Forelimb muscle (tissue), 1 donor: ENCODE results near the gene DLGAP4. TPM values are rescaled to one million over a fixed set of nuclear protein-coding genes. Genes with fewer than 3 reads are reported as not detected.
A peak's percentile ranks its signal among the peaks of the same experiment; 100 is the strongest.
"Not testable (repeated sequence)": the region's sequence is repeated elsewhere in the genome, so short reads cannot be mapped to it uniquely, and the experiment has no call there.

Source experiments
- DNase-seq: peaks from one replicate; pipeline ENCODE4 v3.0.0-alpha.2; 2013; ENCODE audit warnings: low read depth
- polyA plus RNA-seq: library from polyadenylated mRNA; unstranded; fragments of 120-200 nt; gene quantifications from one replicate; pipeline ENCODE4 v1.2.1, GENCODE V29; 2013; ENCODE audit not compliant: insufficient read length

DLGAP4 gene
- polyA plus RNA-seq, 1 donor, result 49.4 TPM

DNA sequence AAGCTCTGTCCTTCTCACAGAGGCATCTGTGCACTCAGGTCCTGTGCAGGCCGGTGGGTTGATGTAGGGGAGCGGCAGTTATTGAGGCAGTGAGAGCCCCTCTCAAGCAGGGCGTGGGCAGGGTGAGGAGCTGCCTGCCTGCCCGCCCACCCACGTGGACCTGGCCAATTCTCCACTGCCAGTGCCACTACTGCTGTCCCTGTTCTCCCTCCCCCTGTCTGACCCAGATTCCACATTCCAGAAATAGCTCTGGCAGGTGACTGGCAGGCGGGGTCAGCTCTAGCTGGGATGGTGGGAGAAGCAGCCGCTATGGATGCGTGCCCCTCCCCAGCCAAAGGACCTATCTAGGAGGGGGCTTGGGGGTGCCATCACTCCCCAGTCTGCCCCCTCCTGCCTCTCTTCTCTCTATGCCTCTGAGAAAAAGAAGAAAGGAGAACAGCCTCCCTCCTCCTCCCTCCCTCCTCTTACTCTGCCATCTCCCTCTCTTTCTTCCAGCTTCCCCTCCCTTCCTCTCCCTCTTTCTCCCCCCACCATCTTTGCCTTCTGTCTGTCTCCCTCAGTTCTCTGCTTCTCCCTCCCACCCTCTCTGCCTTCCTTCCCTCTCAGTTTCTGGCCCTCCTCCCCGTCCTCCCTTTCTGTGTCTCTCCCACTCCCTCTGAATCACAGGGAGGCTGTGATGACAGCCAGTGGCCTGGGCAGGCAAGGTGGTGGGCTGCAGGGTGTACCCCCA is 148.7 kb downstream of the DLGAP4 start:
- DNase-seq, result no peak

- DNase-seq, result no peak
These were observed 150.0 kb downstream of the DLGAP4 start for GRCh38 chr20:36455972-36456625.

GRCh38 chr20:36460648-36461599 is 154.8 kb downstream of the DLGAP4 start:
- DNase-seq, result peak; percentile 79

DNA sequence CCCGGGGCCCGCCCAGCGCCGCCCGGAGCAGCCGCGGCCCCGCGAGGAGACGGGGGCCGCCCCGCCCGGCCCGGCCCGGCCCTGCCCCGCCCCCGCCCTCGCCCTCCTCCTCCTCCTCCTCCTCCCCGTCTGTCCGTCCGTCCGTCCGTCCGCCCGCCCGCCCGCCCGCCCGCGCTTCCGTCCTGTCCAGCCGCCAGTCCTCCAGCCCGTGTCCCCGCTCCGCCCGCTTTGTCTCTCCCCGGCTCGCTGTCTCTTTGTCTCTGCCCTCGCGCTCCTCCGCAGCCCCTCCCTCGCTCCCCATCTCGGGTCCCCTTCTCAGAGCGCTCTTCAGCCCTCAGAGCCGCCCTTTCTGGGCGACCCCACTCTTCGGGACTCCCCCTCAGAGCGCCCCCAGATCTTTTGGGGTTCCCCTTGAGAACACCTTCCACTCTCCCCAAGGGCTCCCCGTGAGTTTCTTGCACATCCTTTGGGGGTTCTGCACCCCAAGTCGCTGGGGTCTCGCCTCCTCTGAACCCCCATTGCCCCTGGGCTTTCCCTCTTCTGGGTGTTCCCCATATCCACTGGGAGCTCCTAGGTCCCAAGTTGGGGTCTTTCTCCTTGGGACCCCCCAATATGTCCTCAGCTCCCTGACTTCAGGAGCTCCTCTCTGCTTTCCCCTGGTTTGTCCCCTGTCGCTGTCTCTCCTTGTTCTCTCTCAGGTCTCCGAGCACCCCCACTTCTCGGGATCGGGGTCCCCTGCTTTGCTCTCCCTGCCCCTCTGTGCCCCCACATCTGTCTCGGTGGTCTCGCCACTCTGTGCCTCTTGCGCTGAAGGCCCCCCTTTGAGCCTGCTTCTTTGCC is 155.7 kb downstream of the DLGAP4 start:
- DNase-seq, result no peak

DNA sequence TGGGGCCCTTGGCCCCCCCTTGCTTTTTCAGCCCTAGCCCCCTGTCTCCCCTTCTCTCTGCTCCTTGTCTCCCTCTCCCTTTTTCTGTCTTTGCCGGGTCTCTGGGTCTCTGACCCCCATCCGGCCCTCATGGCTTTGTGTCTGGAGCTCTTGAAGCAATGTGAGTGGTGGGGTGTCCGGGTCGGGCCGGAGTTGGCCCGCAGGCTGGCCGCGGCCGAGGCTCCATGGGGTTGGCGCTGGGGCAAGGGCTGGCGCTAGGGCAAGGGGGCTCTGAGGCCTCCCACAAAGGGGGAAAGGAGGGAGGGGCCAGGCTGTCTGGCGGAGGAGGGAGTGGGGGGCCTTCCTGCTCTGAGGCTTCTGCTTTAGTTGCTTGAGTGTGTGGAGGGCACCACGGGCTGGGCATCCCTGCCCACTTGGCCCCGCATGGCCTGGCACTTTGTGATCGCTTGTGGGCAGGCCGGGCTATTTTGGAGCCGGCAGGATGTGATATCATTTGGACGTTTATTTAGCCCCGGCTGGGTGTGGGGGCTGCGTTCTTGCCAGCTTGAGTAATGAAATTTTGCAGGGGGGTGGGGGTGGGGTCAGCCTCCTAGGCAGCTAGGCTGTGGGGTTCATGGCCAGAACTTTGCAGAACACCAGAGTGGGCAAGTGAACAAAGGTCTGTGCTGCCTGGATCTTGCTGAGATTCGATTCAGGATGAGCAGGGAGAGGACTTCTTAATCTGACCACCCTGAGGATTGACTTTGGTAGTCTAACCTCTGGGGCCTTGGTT is 156.5 kb downstream of the DLGAP4 start:
- DNase-seq, result no peak

DNA sequence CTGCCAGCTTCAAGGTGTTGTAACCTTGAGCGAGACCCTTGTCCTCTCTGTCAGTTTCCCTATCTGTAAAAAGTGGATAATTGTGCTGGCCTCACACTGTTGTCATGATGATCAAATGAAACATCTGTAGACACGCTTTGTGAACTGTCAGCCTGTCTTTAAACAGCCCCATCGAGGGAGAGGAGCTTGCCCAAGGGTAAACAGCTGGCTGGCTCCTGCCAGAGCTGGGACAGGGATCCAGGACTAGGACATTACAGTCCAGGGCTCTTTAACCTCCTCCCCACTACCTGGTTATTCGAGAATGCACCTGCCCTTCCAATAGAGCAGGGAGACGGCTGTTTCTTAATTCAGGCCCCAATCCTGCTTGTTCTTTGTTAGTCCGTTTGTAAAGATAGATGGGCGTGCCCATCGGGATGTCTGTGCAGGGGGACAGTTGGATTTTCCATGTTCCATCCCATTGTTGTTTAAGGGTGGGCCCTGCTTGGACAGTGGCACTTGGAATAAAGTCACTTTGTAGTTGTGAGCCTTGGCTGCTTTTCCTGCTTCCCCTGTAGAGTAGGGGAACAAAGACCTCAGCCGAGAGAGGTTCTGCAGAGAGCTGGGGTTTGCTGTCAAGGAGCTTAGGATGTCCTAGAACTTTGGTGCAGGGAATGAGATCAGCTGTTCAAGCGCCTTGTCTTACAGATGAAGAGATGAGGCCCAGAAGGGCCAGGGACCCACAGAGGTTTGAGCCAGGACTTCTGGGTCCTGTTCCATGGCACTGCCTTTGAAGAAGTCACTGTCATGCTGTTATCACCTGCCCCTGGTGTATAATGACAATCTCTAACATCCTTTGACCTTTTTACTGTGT is 157.3 kb downstream of the DLGAP4 start:
- no peak for DNase-seq

GRCh38 chr20:36465109-36466080 is 159.3 kb downstream of the DLGAP4 start:
- no peak for DNase-seq

- DNase-seq, result no peak
These were observed 159.9 kb downstream of the DLGAP4 start for GRCh38 chr20:36466089-36466488.

DNA sequence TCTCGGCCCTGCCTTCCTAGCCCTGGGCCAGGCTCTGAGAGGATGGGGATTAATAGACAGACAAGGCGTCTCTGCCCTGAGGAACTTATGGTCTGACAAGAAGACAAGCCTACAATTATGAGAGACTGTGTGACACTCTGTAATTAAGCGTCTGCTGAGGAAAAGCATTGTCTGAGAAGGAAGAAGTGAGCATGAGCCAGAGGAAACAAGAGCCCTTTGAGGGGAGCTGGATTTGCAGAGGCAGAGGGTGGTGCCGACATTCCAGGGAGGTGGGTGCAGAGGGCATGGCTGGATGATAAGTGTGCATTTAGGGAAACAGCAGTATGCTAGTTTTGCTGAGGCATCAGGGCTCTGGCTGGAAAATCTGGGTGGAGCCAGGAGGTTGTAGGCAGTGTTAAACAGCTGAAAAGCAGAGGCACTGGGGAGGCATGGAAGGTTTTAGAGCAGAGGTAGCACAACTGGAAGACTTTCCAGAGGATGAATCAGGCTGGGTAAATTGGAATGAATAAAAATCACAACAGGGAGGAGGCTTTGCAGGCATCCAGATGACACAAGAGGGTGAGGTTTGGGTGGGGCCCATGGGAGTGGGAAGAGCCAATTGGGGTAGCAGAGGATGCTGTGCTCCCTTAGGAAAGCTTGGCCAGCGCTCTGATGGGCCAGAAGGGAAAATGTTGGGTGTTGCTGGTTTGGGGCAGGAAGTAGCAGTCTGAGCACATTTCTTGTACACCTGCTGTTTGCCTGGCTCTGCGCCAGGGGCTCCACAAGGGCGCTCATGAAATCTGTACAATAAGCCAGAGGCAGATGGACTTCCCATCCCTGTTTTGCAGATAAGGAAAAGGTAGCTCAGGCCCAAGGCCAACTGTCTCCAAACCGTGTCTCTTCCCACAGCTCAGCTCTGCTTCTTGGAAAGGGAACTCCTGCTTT is 161.2 kb downstream of the DLGAP4 start:
- DNase-seq, result no peak

DNA sequence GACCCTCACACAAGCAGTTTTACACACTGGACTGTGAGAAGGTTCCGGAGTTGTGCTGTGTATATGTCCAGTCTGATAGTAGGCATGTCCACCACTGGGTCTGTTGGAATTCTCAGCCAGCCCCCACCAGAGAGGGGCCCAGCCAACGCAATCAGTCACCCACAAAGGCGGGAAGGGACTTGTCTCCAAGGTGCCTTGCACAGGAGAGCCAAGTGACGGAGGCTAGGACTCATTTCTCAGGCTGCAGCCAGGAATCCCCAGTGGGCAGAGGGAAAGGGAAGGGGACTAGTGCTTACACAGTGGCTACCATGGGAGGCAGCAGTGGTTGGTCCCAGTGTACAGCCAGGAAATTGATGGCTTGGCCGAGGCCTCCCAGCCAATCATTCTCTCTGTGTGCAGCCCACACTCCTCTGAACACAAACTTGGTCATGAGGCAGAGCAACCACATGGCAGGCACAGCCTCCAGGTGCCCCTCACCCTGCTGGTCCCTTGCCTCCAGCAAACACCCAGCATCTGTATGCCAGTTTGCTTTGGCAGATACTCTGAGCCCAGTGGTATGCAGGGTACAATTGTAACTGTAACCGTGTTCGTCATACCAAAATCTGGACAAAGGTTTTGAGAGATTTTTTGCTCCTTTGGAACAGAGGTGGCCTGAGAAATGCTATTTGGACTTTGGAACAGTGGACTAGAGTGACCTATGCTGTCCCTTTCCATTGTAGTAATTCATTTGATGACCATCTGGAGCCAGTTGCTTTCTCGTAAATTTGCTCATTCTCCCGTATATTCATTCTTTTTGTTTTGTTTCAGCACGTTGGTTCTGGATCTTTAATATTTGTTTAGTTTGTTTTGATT is 162.2 kb downstream of the DLGAP4 start:
- no peak for DNase-seq

DNA sequence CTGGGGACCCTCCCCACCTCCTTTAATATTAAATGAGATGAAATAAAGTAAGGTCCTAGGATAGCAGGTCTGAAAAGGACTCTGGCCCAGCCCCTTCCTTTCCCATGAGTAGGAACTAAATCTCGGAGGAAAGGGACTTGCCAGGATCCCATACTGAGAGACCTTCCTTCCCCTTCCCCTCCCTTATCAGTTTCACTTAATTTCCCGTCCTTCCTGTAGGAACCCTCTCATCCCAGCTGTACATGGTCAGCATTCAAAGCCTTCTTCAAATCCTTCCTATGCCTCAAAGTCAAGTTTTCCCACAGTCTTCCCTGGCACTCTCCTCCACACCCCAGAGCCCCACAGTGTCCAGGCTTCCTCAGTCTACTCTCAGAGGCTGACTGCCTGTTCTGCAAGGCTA is 163.8 kb downstream of the DLGAP4 start:
- no peak for DNase-seq

DNA sequence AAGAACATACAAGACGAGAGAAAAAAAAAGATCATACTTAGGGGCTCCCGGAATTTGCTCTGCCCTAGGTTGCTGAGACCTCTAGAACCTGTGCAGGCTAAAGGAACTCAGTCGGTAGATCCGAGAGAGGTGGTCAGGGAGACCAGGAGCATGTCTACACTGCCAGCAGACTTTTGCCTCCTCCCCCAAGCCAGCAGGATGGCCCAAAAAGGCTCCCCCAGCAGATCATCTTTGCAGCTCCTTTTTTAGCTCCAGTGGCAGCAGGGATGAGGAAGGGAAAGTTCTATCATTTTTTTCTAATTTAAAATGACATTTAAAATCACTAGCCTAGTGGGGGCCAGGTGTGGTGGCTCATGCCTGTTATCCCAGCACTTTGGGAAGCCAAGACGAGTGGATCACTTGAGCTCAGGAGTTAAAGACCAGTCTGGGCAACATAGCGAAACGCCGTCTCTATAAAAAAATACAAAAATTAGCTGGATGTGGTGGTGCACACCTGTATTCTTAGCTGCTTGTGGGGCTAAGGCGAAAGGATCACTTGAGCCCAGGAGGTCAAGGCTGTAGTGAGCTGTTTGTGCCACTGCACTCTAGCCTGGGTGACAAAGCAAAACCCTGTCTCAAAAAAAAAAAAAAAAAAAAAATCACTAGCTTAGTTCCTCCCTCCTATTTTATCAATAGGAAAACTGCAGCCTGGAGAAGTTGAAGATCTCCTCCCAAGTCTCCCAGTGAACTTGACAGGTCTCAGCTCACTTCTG is 165.9 kb downstream of the DLGAP4 start:
- no peak for DNase-seq

GRCh38 chr20:36472637-36473090 is 166.5 kb downstream of the DLGAP4 start:
- no peak for DNase-seq

DNA sequence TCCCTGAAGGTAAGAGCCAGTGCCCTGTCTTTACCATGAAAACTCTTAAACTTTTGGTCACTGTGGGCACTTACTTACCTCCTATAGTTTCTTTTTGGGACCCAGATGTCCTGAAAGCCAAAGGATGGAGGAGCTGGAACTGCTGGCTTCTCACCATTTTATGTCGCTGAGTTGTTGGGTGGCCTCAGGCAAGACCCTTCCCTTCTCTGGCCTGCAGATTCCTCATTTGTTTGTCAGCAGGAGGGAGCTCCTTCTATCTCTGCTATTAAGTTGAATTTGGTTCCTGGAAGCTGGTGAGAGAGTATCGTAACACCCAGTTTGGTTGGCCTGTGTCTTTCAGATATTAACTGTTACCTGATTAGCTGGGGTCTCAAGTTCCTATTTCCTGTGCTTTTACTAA is 167.0 kb downstream of the DLGAP4 start:
- DNase-seq, result no peak

- no peak for DNase-seq
These were observed 168.4 kb downstream of the DLGAP4 start for GRCh38 chr20:36474563-36474962.

DNA sequence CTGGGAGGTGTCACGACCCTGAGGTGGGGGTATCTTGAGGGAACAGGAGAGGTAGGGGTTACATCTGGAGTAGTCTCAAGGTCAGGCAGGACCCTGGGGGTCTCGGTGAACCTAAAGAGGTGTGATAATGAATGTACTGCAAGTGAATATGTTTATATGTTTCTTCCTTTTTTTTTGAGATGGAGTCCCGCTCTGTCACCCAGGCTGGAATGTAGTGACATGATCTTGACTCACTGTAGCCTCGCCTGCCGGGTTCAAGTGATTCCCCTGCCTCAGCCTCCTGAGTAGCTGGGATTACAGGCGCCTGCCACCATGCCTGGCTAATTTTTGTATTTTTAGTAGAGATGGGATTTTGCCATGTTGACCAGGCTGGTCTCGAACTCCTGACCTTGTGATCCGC is 168.9 kb downstream of the DLGAP4 start:
- not testable (repeated sequence) for DNase-seq
